Measurements from ENCODE around the gene CAMK2A.

CAMK2A gene

GRCh38 chr5:150264667-150265603 lies 24.6 kb downstream of the CAMK2A start:
- no peak overlapping the region for H2AFZ ChIP-seq (ENCODE audit: low read depth)
- no peak for TF ChIP-seq CTCF (conservative IDR thresholded peaks at IDR 0.05; ENCODE audit: low read depth, low read length)
- no peak overlapping the region for H3K4me2 ChIP-seq
- H3K4me1 ChIP-seq (ENCODE audit: low read depth, poor library complexity, severe bottlenecking), result no peaks in the 10 kb centered on the region
- H3K4me3 ChIP-seq (IDR thresholded peaks at IDR 0.05; ENCODE audit: insufficient read depth, low read depth, low read length), result no peak overlapping the region
- H3K9ac ChIP-seq, result no peak overlapping the region
- no peaks in the 10 kb centered on the region for H4K20me1 ChIP-seq (ENCODE audit: insufficient read depth)
- no peaks in the 10 kb centered on the region for H3K36me3 ChIP-seq (ENCODE audit: insufficient read depth)
- H3K27me3 ChIP-seq (ENCODE audit: insufficient read depth, low read depth), result no peaks in the 10 kb centered on the region
- no peak overlapping the region for H3K27ac ChIP-seq
- H3K79me2 ChIP-seq (ENCODE audit: insufficient read depth, low read depth), result no peaks in the 10 kb centered on the region

GRCh38 chr5:150263801-150264621 lies 25.6 kb downstream of the CAMK2A start:
- Histone ChIP-seq H4K20me1 (ENCODE audit: insufficient read depth) (no peaks in the 10 kb centered on the region), H3K27ac (no peak overlapping the region), H3K4me2 (no peak overlapping the region), H3K9ac (no peak overlapping the region), H3K36me3 (ENCODE audit: insufficient read depth) (no peaks in the 10 kb centered on the region), H3K27me3 (ENCODE audit: insufficient read depth, low read depth) (no peaks in the 10 kb centered on the region), H2AFZ (ENCODE audit: low read depth) (no peak overlapping the region), H3K79me2 (ENCODE audit: insufficient read depth, low read depth) (no peaks in the 10 kb centered on the region), H3K4me3 (IDR thresholded peaks at IDR 0.05; ENCODE audit: insufficient read depth, low read depth, low read length) (no peak overlapping the region), H3K4me1 (ENCODE audit: low read depth, poor library complexity, severe bottlenecking) (no peaks in the 10 kb centered on the region)
- no peak for TF ChIP-seq CTCF (conservative IDR thresholded peaks at IDR 0.05; ENCODE audit: low read depth, low read length)

GRCh38 chr5:150263375-150263775 lies 26.2 kb downstream of the CAMK2A start:
- H2AFZ ChIP-seq (ENCODE audit: low read depth), result no peak overlapping the region

GRCh38 chr5:150262502-150262901 lies 27.1 kb downstream of the CAMK2A start:
- no peak overlapping the region for H2AFZ ChIP-seq (ENCODE audit: low read depth)
- no peak overlapping the region for H3K4me2 ChIP-seq
- no peak overlapping the region for H3K4me3 ChIP-seq (IDR thresholded peaks at IDR 0.05; ENCODE audit: insufficient read depth, low read depth, low read length)

More at GRCh38 chr5:150263375-150263775, 26.2 kb downstream of the CAMK2A start:
- Histone ChIP-seq H3K4me1 (ENCODE audit: low read depth, poor library complexity, severe bottlenecking) (no peaks in the 10 kb centered on the region), H3K4me3 (IDR thresholded peaks at IDR 0.05; ENCODE audit: insufficient read depth, low read depth, low read length) (no peak overlapping the region), H3K79me2 (ENCODE audit: insufficient read depth, low read depth) (no peaks in the 10 kb centered on the region), H3K9ac (no peak overlapping the region), H4K20me1 (ENCODE audit: insufficient read depth) (no peaks in the 10 kb centered on the region), H3K36me3 (ENCODE audit: insufficient read depth) (no peaks in the 10 kb centered on the region), H3K27me3 (ENCODE audit: insufficient read depth, low read depth) (no peaks in the 10 kb centered on the region), H3K27ac (no peak overlapping the region), H3K4me2 (no peak overlapping the region)
- no peak for TF ChIP-seq CTCF (conservative IDR thresholded peaks at IDR 0.05; ENCODE audit: low read depth, low read length)

More at GRCh38 chr5:150262502-150262901, 27.1 kb downstream of the CAMK2A start:
- Histone ChIP-seq H4K20me1 (ENCODE audit: insufficient read depth) (no peaks in the 10 kb centered on the region), H3K27ac (no peak overlapping the region), H3K4me1 (ENCODE audit: low read depth, poor library complexity, severe bottlenecking) (no peaks in the 10 kb centered on the region), H3K36me3 (ENCODE audit: insufficient read depth) (no peaks in the 10 kb centered on the region), H3K79me2 (ENCODE audit: insufficient read depth, low read depth) (no peaks in the 10 kb centered on the region), H3K27me3 (ENCODE audit: insufficient read depth, low read depth) (no peaks in the 10 kb centered on the region), H3K9ac (no peak overlapping the region)
- TF ChIP-seq CTCF (conservative IDR thresholded peaks at IDR 0.05; ENCODE audit: low read depth, low read length), result no peak
